HFFc6 (cell line): ENCODE measurements around the gene KDM6A. TPM values are rescaled to one million over a fixed set of nuclear protein-coding genes. Genes with fewer than 3 reads are reported as not detected.

Source experiments
- DNase-seq: peaks from one replicate; pipeline ENCODE4 v3.0.0-alpha.2; 2018
- H3K27ac Mint-ChIP-seq: 2 replicates; pipeline ENCODE4 v1.8.0; 2020; ENCODE audit warnings: mild to moderate bottlenecking, mixed read lengths
- H3K27me3 Mint-ChIP-seq: 2 replicates; pipeline ENCODE4 v1.8.0; 2021; ENCODE audit warnings: mild to moderate bottlenecking, moderate library complexity, mixed read lengths; ENCODE audit not compliant: insufficient read depth
- H3K36me3 Mint-ChIP-seq: 2 replicates; pipeline ENCODE4 v1.8.0; 2021; ENCODE audit warnings: low read depth, mixed read lengths
- H3K4me1 Mint-ChIP-seq: 2 replicates; pipeline ENCODE4 v1.8.0; 2020; ENCODE audit warnings: low read depth, mixed read lengths
- H3K4me3 Mint-ChIP-seq: 2 replicates; pipeline ENCODE4 v1.8.0; 2020; ENCODE audit warnings: mild to moderate bottlenecking, moderate library complexity, mixed read lengths
- H3K9me3 Mint-ChIP-seq: 2 replicates; pipeline ENCODE4 v1.8.0; 2020; ENCODE audit warnings: mild to moderate bottlenecking, mixed read lengths
- total RNA-seq, 6 experiments: library from RNA; stranded (reverse); fragmentation: NEBNext Ultra II Directional; extraction: Animal tissue kit (Norgen Biotek cat#: 25700); gene quantifications; 2 replicates in 1 of 6; 3 replicates in 5 of 6; pipeline ENCODE4 v1.2.3, GENCODE V29; 2021
- TF ChIP-seq, protein P1 (sequence below): fragments of 200-600 bp; sonication (generic); IDR thresholded peaks from 2 replicates; pipeline ENCODE4 v1.5.0; 2021; ENCODE audit warnings: antibody characterized with exemption, mild to moderate bottlenecking

Gene KDM6A
- total RNA-seq, 6 experiments from 2014 or later, result 6.4 to 14.3 (median 9.0) TPM

DNA sequence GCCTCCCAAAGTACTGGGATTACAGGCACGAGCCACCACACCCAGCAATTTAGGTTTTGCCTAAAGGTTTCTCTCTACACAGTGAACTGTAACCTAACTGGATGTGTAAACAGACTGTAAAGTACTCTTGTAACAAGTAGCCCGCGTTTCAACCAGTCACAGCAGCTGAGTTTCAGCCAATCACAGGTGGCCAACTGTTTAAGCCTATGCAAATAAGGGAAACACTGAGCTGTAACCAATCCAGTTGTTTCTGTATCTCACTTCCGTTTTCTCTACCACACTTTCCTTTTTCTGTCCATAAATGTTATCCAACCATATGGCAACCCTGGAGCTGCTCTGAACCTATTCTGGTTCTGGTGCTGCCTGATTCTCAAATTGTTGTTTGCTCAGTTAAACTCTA lies 267.8 kb downstream of the KDM6A start:
- Mint-ChIP-seq H3K27me3 (peaks cover under 1% of the 10 kb centered on the region; the same call in 1 of the 2 replicates), H3K27ac (no peak overlapping the region), H3K4me3 (no peak overlapping the region), H3K36me3 (no peaks in the 10 kb centered on the region), H3K9me3 (no peaks in the 10 kb centered on the region), H3K4me1 (peaks cover 6% of the 10 kb centered on the region; the same call in 1 of the 2 replicates)
- TF ChIP-seq, protein P1, sequence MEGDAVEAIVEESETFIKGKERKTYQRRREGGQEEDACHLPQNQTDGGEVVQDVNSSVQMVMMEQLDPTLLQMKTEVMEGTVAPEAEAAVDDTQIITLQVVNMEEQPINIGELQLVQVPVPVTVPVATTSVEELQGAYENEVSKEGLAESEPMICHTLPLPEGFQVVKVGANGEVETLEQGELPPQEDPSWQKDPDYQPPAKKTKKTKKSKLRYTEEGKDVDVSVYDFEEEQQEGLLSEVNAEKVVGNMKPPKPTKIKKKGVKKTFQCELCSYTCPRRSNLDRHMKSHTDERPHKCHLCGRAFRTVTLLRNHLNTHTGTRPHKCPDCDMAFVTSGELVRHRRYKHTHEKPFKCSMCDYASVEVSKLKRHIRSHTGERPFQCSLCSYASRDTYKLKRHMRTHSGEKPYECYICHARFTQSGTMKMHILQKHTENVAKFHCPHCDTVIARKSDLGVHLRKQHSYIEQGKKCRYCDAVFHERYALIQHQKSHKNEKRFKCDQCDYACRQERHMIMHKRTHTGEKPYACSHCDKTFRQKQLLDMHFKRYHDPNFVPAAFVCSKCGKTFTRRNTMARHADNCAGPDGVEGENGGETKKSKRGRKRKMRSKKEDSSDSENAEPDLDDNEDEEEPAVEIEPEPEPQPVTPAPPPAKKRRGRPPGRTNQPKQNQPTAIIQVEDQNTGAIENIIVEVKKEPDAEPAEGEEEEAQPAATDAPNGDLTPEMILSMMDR, result no peak
- DNase-seq, result no peak

DNA sequence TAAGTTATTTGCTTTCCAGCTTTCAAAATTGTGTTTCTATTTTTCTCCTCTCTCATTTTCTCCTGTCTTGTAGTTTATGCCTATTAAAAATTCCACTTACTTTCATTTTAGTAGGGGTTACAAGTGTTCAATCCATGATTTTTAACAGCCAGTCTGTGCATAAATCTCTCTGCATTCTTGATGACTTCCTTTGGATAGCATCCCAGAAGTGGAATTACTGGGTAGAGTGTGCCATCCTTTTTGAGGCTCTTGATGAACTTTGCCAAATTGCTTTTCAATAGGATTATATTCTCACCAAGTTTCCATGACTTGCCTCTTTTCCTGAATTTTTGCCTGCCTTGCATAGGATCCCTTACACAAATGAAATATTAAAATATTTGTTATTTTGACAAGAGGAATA lies 269.2 kb downstream of the KDM6A start:
- peaks cover 3% of the 10 kb centered on the region; the same call in 1 of the 2 replicates for H3K27me3 Mint-ChIP-seq
- no peak overlapping the region for H3K27ac Mint-ChIP-seq
- no peaks in the 10 kb centered on the region for H3K36me3 Mint-ChIP-seq
- TF ChIP-seq, protein P1, result no peak
- no peak overlapping the region for H3K4me3 Mint-ChIP-seq
- peaks cover 6% of the 10 kb centered on the region; the same call in 1 of the 2 replicates for H3K4me1 Mint-ChIP-seq
- H3K9me3 Mint-ChIP-seq, result no peaks in the 10 kb centered on the region
- DNase-seq, result no peak

GRCh38 chrX:45143455-45143854 lies 270.5 kb downstream of the KDM6A start:
- TF ChIP-seq, protein P1, result no peak
- H3K9me3 Mint-ChIP-seq, result no peaks in the 10 kb centered on the region
- H3K4me1 Mint-ChIP-seq, result peaks cover 6% of the 10 kb centered on the region; the same call in 1 of the 2 replicates
- no peak overlapping the region for H3K4me3 Mint-ChIP-seq
- DNase-seq, result no peak
- H3K27ac Mint-ChIP-seq, result no peak overlapping the region
- H3K27me3 Mint-ChIP-seq, result peaks cover 5% of the 10 kb centered on the region; the same call in 1 of the 2 replicates
- no peaks in the 10 kb centered on the region for H3K36me3 Mint-ChIP-seq

DNA sequence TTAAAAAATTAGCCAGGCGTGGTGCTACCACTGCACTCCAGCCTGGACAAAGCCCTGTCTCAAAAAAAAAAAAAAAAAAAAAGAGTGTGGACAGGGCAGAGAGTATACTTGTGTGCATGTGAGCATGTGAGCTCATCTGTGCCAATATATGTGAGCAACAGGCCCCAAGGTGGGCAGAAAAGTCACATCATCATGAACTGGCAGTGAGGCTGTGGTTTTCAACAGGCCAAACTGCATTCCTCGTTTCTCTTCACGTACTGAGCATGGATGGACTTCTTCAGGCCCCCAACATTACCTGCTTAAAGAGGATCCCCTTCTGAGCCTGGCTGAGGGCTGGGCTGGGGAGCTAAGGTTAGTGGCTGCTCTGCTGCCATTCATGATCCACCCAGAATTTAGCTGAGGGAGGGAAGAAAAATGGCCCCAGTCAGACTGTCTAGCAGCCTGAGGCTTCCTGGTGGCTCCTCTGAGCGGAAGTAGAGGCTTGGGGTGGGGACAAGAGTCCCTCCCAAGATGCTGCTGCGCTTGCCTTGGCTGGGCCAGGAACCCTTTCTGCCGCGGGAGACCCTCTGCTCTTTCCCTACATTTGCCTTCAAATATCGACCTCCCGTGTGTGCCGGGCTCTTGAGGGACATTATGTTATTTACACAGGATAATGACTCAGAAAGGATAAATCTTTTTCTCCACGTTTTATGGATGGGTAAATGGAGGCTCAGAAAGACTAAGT lies 272.7 kb downstream of the KDM6A start:
- TF ChIP-seq, protein P1, result no peak
- Mint-ChIP-seq H3K4me3 (no peak overlapping the region), H3K36me3 (no peaks in the 10 kb centered on the region), H3K27ac (no peak overlapping the region), H3K4me1 (peaks cover 6% of the 10 kb centered on the region; the same call in 1 of the 2 replicates), H3K9me3 (no peaks in the 10 kb centered on the region), H3K27me3 (peaks cover 5% of the 10 kb centered on the region; the same call in 1 of the 2 replicates)
- no peak for DNase-seq

DNA sequence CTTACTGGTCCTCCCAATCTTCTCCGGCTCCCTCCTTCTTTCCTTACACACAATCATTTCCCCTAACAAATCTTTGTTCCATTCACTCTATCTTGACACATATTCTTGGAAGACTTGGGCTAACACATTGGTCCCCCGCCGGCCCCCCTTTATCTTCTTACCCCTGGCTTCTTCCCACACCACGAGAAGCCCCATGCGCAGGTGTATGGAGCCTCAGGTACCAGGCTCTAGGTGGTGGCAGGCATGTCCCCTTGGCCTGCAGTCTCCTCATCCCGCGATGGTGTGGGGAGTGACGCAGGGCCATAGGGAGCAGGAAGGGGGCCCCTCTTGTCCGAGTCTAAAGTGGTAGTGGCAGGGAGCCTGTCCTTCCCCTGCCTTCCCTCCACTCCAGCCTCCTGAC lies 277.8 kb downstream of the KDM6A start:
- no peaks in the 10 kb centered on the region for H3K9me3 Mint-ChIP-seq
- H3K4me1 Mint-ChIP-seq, result no peaks in the 10 kb centered on the region
- TF ChIP-seq, protein P1, result no peak
- H3K36me3 Mint-ChIP-seq, result no peaks in the 10 kb centered on the region
- peaks cover 6% of the 10 kb centered on the region; the same call in 1 of the 2 replicates for H3K27me3 Mint-ChIP-seq
- no peak for DNase-seq
- H3K27ac Mint-ChIP-seq, result no peak overlapping the region
- no peak overlapping the region for H3K4me3 Mint-ChIP-seq
